Measurements from ENCODE around the gene CSRP2.

CSRP2 gene

DNA sequence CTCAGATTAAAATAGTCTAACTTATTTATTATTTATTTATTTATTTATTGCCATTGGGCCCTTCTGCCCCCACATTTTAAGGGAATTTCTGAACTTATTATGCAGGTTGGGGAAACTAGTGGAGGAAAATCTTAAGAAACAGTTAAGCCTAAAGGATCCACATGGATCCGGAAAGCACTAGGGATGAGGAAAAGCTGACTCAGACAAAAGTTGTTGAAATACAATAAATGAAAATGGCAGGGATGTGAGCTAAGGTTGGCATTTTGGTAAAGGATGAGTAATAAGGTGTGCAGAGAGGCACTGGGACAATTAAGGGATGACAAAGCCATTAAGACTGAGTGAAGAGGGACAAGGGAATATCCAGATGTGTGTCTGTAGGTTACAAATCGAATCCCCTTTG, 20.7 kb upstream of the CSRP2 start:
- TF ChIP-seq, protein P1, sequence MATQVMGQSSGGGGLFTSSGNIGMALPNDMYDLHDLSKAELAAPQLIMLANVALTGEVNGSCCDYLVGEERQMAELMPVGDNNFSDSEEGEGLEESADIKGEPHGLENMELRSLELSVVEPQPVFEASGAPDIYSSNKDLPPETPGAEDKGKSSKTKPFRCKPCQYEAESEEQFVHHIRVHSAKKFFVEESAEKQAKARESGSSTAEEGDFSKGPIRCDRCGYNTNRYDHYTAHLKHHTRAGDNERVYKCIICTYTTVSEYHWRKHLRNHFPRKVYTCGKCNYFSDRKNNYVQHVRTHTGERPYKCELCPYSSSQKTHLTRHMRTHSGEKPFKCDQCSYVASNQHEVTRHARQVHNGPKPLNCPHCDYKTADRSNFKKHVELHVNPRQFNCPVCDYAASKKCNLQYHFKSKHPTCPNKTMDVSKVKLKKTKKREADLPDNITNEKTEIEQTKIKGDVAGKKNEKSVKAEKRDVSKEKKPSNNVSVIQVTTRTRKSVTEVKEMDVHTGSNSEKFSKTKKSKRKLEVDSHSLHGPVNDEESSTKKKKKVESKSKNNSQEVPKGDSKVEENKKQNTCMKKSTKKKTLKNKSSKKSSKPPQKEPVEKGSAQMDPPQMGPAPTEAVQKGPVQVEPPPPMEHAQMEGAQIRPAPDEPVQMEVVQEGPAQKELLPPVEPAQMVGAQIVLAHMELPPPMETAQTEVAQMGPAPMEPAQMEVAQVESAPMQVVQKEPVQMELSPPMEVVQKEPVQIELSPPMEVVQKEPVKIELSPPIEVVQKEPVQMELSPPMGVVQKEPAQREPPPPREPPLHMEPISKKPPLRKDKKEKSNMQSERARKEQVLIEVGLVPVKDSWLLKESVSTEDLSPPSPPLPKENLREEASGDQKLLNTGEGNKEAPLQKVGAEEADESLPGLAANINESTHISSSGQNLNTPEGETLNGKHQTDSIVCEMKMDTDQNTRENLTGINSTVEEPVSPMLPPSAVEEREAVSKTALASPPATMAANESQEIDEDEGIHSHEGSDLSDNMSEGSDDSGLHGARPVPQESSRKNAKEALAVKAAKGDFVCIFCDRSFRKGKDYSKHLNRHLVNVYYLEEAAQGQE (IDR thresholded peaks at IDR 0.05; ENCODE audit: low read depth), result no peak
- TF ChIP-seq TEAD4 (IDR thresholded peaks at IDR 0.05), result no peak

DNA sequence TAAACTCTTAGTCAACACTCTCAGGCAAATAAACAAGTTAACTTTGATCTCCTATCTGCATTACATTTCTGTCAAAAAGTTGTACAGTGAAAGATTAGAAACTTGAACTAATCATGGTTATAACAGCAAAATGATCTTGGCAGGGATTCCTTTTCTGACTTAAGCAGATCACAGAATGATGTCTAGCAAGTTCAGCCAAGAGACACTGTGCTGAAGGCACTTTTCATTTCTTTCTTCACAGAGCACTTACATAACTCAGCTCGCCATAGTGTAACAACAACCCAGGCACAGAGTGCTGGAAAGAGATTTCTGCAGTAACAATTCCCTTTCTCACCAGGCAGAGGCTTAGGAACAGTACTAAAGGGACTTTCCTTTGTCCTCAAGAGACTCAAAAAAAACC, 19.6 kb upstream of the CSRP2 start:
- TF ChIP-seq, protein P1 (IDR thresholded peaks at IDR 0.05; ENCODE audit: low read depth), result no peak
- TF ChIP-seq, protein P2, sequence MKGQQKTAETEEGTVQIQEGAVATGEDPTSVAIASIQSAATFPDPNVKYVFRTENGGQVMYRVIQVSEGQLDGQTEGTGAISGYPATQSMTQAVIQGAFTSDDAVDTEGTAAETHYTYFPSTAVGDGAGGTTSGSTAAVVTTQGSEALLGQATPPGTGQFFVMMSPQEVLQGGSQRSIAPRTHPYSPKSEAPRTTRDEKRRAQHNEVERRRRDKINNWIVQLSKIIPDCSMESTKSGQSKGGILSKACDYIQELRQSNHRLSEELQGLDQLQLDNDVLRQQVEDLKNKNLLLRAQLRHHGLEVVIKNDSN (IDR thresholded peaks at IDR 0.05), result no peak
- TF ChIP-seq CEBPB (IDR thresholded peaks at IDR 0.05) (no peak), TAF1 (IDR thresholded peaks at IDR 0.05; ENCODE audit: low read depth) (no peak), YY1 (IDR thresholded peaks at IDR 0.05; ENCODE audit: low read depth) (no peak), CREB1 (IDR thresholded peaks at IDR 0.05; ENCODE audit: low read depth) (no peak), RAD21 (IDR thresholded peaks at IDR 0.05; ENCODE audit: low read depth) (no peak), TCF12 (IDR thresholded peaks at IDR 0.05; ENCODE audit: low read depth) (no peak), EP300 (IDR thresholded peaks at IDR 0.05; ENCODE audit: borderline replicate concordance) (no peak), ZBTB7A (IDR thresholded peaks at IDR 0.05; ENCODE audit: low read depth) (no peak), TEAD4 (IDR thresholded peaks at IDR 0.05) (no peak), EGR1 (IDR thresholded peaks at IDR 0.05) (no peak), FOXM1 (IDR thresholded peaks at IDR 0.05; ENCODE audit: borderline replicate concordance, low read depth) (no peak), NFIC (IDR thresholded peaks at IDR 0.05) (no peak)
- TF ChIP-seq, protein P3, sequence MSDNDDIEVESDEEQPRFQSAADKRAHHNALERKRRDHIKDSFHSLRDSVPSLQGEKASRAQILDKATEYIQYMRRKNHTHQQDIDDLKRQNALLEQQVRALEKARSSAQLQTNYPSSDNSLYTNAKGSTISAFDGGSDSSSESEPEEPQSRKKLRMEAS (IDR thresholded peaks at IDR 0.05), result no peak

DNA sequence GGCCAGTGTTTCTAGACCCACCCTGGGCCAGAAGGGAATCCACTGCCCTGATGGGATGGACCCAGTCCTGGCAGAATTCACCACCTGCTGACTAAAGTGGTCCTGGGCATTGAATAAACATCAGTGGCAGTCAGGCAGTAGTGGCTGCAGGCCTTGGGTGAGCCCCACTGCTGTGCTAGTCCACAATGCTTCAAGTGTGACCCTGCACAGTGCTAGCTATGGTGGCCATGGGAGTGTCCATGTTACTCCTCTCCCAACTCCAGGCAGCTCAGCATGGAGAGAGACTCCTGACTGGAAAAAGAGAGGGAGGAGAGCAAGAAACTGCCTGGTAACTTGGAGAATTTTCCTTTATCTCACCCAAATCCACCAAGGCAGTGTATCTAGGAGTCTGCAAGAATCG, 17.5 kb upstream of the CSRP2 start:
- TF ChIP-seq TCF12 (IDR thresholded peaks at IDR 0.05; ENCODE audit: low read depth), result no peak
- TF ChIP-seq CREB1 (IDR thresholded peaks at IDR 0.05; ENCODE audit: low read depth), result no peak
- TF ChIP-seq RAD21 (IDR thresholded peaks at IDR 0.05; ENCODE audit: low read depth), result no peak
- TF ChIP-seq FOXM1 (IDR thresholded peaks at IDR 0.05; ENCODE audit: borderline replicate concordance, low read depth), result no peak
- TF ChIP-seq ZBTB7A (IDR thresholded peaks at IDR 0.05; ENCODE audit: low read depth), result no peak
- no peak for TF ChIP-seq NFIC (IDR thresholded peaks at IDR 0.05)
- TF ChIP-seq CEBPB (IDR thresholded peaks at IDR 0.05), result no peak
- TF ChIP-seq, protein P2 (IDR thresholded peaks at IDR 0.05), result no peak
- TF ChIP-seq TAF1 (IDR thresholded peaks at IDR 0.05; ENCODE audit: low read depth), result no peak
- TF ChIP-seq, protein P1 (IDR thresholded peaks at IDR 0.05; ENCODE audit: low read depth), result no peak
- no peak for TF ChIP-seq EGR1 (IDR thresholded peaks at IDR 0.05)
- TF ChIP-seq EP300 (IDR thresholded peaks at IDR 0.05; ENCODE audit: borderline replicate concordance), result no peak
- TF ChIP-seq YY1 (IDR thresholded peaks at IDR 0.05; ENCODE audit: low read depth), result no peak
- TF ChIP-seq, protein P3 (IDR thresholded peaks at IDR 0.05), result no peak
- no peak for TF ChIP-seq TEAD4 (IDR thresholded peaks at IDR 0.05)

DNA sequence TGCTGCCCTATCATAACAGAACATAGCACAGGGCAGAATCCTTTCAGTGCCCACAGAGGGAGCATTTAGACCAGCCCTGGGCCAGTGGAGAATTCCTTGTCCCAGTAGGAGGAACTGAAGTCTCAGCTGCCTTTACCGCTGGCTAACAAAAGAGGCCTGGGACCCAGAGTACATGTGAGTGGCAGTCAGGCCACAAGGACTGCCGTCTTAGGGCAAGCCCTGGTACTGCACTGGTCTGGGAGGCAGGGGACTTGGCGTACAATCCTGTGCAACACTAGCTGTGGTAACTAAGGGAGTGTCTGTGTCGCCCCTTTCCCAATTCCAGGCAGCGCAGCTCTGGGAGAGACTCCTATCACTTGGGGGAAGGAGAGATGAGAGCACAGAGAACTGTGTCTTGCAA, 17.0 kb upstream of the CSRP2 start:
- TF ChIP-seq, protein P2 (IDR thresholded peaks at IDR 0.05), result no peak
- TF ChIP-seq TEAD4 (IDR thresholded peaks at IDR 0.05) (no peak), CEBPB (IDR thresholded peaks at IDR 0.05) (no peak), TCF12 (IDR thresholded peaks at IDR 0.05; ENCODE audit: low read depth) (no peak), ZBTB7A (IDR thresholded peaks at IDR 0.05; ENCODE audit: low read depth) (no peak), EP300 (IDR thresholded peaks at IDR 0.05; ENCODE audit: borderline replicate concordance) (no peak), TAF1 (IDR thresholded peaks at IDR 0.05; ENCODE audit: low read depth) (no peak), NFIC (IDR thresholded peaks at IDR 0.05) (no peak), YY1 (IDR thresholded peaks at IDR 0.05; ENCODE audit: low read depth) (no peak), CREB1 (IDR thresholded peaks at IDR 0.05; ENCODE audit: low read depth) (no peak), FOXM1 (IDR thresholded peaks at IDR 0.05; ENCODE audit: borderline replicate concordance, low read depth) (no peak), EGR1 (IDR thresholded peaks at IDR 0.05) (no peak)
- TF ChIP-seq, protein P3 (IDR thresholded peaks at IDR 0.05), result no peak
- TF ChIP-seq, protein P1 (IDR thresholded peaks at IDR 0.05; ENCODE audit: low read depth), result no peak

All from Ishikawa (cell line).